HEK293 (cell line): ENCODE data around the gene SLC36A4.
"Not testable (repeated sequence)": the region's sequence is repeated elsewhere in the genome, so short reads cannot be mapped to it uniquely, and the experiment has no call there.

ENCODE experiments used
- CTCF ChIA-PET: fragments of 350-600 bp; formaldehyde crosslinking; extraction: SDS; loops from one replicate; lab custom pipeline; 2021; ENCODE audit warnings: antibody characterized with exemption; lab: Yijun Ruan, JAX
- POLR2A ChIA-PET: fragments of 300-600 bp; formaldehyde crosslinking; extraction: SDS; loops from one replicate; lab custom pipeline; 2020; ENCODE audit warnings: antibody characterized with exemption, inconsistent platforms; lab: Yijun Ruan, JAX
- H3K27ac ChIP-seq: fragments of 200-500 bp; sonication (Bioruptor generic); 2 replicates; pipeline ENCODE4 v1.5.1; 2014; ENCODE audit warnings: low read depth, low read length, control low read depth, inconsistent platforms; ENCODE audit errors: extremely low read depth
- H3K36me3 ChIP-seq, 2 experiments: fragments of 200-500 bp in 1 of 2; sonication (Bioruptor generic) in 1 of 2; 1 replicate in 1 of 2; 2 replicates in 1 of 2; pipeline ENCODE4 v1.5.1; 2014 to 2017; ENCODE audit warnings: inconsistent platforms in 2 of 2, low read length in 2 of 2; ENCODE audit not compliant: control insufficient read depth in 2 of 2, insufficient read depth in 1 of 2
- H3K4me1 ChIP-seq: fragments of 200-500 bp; sonication (Bioruptor generic); 2 replicates; pipeline ENCODE4 v1.5.1; 2014; ENCODE audit warnings: mild to moderate bottlenecking, low read length, inconsistent platforms; ENCODE audit not compliant: control insufficient read depth, insufficient read depth
- H3K4me3 ChIP-seq: 2 replicates; pipeline ENCODE4 v1.5.1; 2011; ENCODE audit warnings: low read depth, mild to moderate bottlenecking, control low read depth, low read length, moderate library complexity
- H3K9me3 ChIP-seq: fragments of 200-500 bp; sonication (Bioruptor generic); 2 replicates; pipeline ENCODE4 v1.5.1; 2014; ENCODE audit warnings: low read depth, low read length, inconsistent platforms; ENCODE audit not compliant: control insufficient read depth, insufficient read depth
- GLI2 ChIP-seq: fragments of 450-650 bp; formaldehyde crosslinking; IDR thresholded peaks from 2 replicates; pipeline ENCODE4; 2017; ENCODE audit warnings: missing biosample characterization, missing genetic modification characterization, low read depth, borderline replicate concordance
- HOXC10 ChIP-seq: sonication (generic); formaldehyde crosslinking; IDR thresholded peaks from 2 replicates; pipeline ENCODE4 v1.8.1; 2023; ENCODE audit warnings: mild to moderate bottlenecking, missing genetic modification reagents
- SETDB1 ChIP-seq: IDR thresholded peaks from one replicate; pipeline ENCODE4 v1.6.1; 2017; ENCODE audit warnings: mild to moderate bottlenecking, low read length, moderate library complexity, mixed read lengths; ENCODE audit not compliant: insufficient read length
- ZBTB17 ChIP-seq: fragments of 450-650 bp; formaldehyde crosslinking; IDR thresholded peaks from 2 replicates; pipeline ENCODE4 v1.5.1; 2016; ENCODE audit warnings: missing biosample characterization, missing genetic modification characterization
- ZBTB7A ChIP-seq: fragments of 450-650 bp; formaldehyde crosslinking; IDR thresholded peaks from 2 replicates; pipeline ENCODE4 v1.5.1; 2016; ENCODE audit warnings: low read depth, missing biosample characterization, missing genetic modification characterization
- ZIC2 ChIP-seq: fragments of 450-650 bp; formaldehyde crosslinking; IDR thresholded peaks from 2 replicates; pipeline ENCODE4 v1.5.1; 2016; ENCODE audit warnings: missing biosample characterization, missing genetic modification characterization
- ZNF132 ChIP-seq: fragments of 450-650 bp; formaldehyde crosslinking; IDR thresholded peaks from 2 replicates; pipeline ENCODE4 v1.5.1; 2017; ENCODE audit warnings: missing biosample characterization, missing genetic modification characterization, borderline replicate concordance
- ZNF214 ChIP-seq: fragments of 450-650 bp; formaldehyde crosslinking; IDR thresholded peaks from 2 replicates; pipeline ENCODE4 v1.5.1; 2017; ENCODE audit warnings: missing biosample characterization, mild to moderate bottlenecking, missing genetic modification characterization, borderline replicate concordance
- ZNF221 ChIP-seq: fragments of 450-650 bp; formaldehyde crosslinking; IDR thresholded peaks from 2 replicates; pipeline ENCODE4 v1.5.1; 2017; ENCODE audit warnings: missing biosample characterization, missing genetic modification characterization, borderline replicate concordance
- ZNF239 ChIP-seq: fragments of 450-650 bp; formaldehyde crosslinking; IDR thresholded peaks from 2 replicates; pipeline ENCODE4 v1.5.1; 2016; ENCODE audit warnings: missing biosample characterization, missing genetic modification characterization
- ZNF510 ChIP-seq: fragments of 450-650 bp; formaldehyde crosslinking; IDR thresholded peaks from 2 replicates; pipeline ENCODE4 v1.5.1; 2018; ENCODE audit warnings: mild to moderate bottlenecking, missing genetic modification characterization, missing biosample characterization; ENCODE audit not compliant: insufficient replicate concordance
- ZNF514 ChIP-seq: fragments of 450-650 bp; formaldehyde crosslinking; IDR thresholded peaks from 2 replicates; pipeline ENCODE4 v1.5.1; 2016; ENCODE audit warnings: missing biosample characterization, missing genetic modification characterization
- ZNF521 ChIP-seq: fragments of 450-650 bp; formaldehyde crosslinking; IDR thresholded peaks from 2 replicates; pipeline ENCODE4 v1.5.1; 2017; ENCODE audit warnings: missing biosample characterization, mild to moderate bottlenecking, missing genetic modification characterization
- ZNF677 ChIP-seq: fragments of 450-650 bp; IDR thresholded peaks from 2 replicates; pipeline ENCODE4 v1.5.0; 2018; ENCODE audit warnings: missing biosample characterization, mild to moderate bottlenecking, missing genetic modification characterization, moderate library complexity
- ZNF701 ChIP-seq: fragments of 450-650 bp; formaldehyde crosslinking; IDR thresholded peaks from 2 replicates; pipeline ENCODE4 v1.5.1; 2016; ENCODE audit warnings: missing biosample characterization, missing genetic modification characterization
- ZNF76 ChIP-seq: fragments of 450-650 bp; formaldehyde crosslinking; IDR thresholded peaks from 2 replicates; pipeline ENCODE4; 2016; ENCODE audit warnings: low read depth, missing biosample characterization, missing genetic modification characterization, borderline replicate concordance
- ZNF777 ChIP-seq: fragments of 450-650 bp; formaldehyde crosslinking; IDR thresholded peaks from 2 replicates; pipeline ENCODE4 v1.5.1; 2017; ENCODE audit warnings: missing biosample characterization, missing genetic modification characterization, borderline replicate concordance
- ZSCAN23 ChIP-seq: fragments of 450-650 bp; formaldehyde crosslinking; IDR thresholded peaks from 2 replicates; pipeline ENCODE4 v1.5.1; 2016; ENCODE audit warnings: missing biosample characterization, missing genetic modification characterization
- TF ChIP-seq, protein P1 (sequence below): IDR thresholded peaks from 2 replicates; pipeline ENCODE4 v1.6.1; 2011; ENCODE audit warnings: mild to moderate bottlenecking, low read depth, low read length, borderline replicate concordance
- TF ChIP-seq, protein P2 (sequence below): fragments of 450-650 bp; formaldehyde crosslinking; IDR thresholded peaks from 2 replicates; pipeline ENCODE4 v1.5.1; 2016; ENCODE audit warnings: missing biosample characterization, missing genetic modification characterization

SLC36A4 gene

DNA sequence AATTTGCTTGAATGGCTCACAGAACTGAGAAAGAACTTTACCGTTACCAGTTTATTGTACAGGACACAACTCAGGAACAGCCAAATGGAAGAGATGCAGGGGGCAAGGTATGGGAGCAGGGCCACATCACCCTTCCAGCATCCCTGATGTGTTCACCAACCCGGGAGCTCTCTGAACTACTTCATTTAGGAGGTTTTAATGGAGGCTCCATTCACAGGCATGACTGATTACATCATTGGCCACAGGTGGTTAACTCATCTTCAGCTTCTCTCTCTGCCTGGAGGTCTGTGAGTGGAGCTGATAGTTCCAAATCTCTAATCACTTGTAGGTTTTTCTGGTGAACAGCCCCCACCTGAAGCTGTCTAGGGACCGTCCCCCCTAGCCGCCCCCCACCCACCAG lies 83.5 kb downstream of the SLC36A4 start (continued):
- TF ChIP-seq ZNF76 (tag by site-specific recombination) (no peak), ZNF777 (tag by site-specific recombination) (no peak), ZNF221 (tag by site-specific recombination) (no peak), GLI2 (tag by site-specific recombination) (no peak), HOXC10 (CRISPR knock-in tag) (no peak), ZNF239 (tag by site-specific recombination) (no peak), ZNF132 (no peak), ZNF677 (tag by site-specific recombination) (no peak), SETDB1 (no peak)

DNA sequence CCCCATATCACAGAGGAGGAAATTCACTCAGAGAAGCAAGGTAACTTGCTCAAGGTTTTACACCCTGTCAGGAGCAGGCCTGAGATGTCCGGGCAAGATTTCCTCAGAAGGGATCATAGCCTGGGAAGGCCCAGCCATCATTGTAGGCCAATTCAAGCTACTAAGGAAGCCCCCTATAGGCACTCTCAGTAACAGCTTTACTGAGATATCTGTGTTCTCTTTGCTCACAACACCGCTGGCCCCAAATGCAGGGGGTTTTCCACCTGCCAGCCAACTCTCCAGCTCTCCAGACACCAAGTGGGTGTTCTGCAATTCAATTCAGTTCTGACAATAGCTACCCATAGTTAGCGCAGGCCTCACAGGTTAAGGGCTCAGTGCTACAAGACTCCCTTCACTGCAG lies 84.0 kb downstream of the SLC36A4 start:
- Histone ChIP-seq H3K27ac (no peak overlapping the region), H3K36me3 (no peaks in the 10 kb centered on the region), H3K4me1 (no peaks in the 10 kb centered on the region), H3K9me3 (no peaks in the 10 kb centered on the region), H3K4me3 (no peak overlapping the region)
- ChIA-PET POLR2A (no interaction called here), CTCF (interaction anchor here (0.6 kb wide), 2 partner anchors 111 to 171 kb away, joined by 3 read pairs; no protein-coding TSS in a partner anchor)
- TF ChIP-seq ZBTB17 (no peak), ZNF510 (tag by site-specific recombination) (no peak), ZNF514 (no peak), ZNF521 (tag by site-specific recombination) (no peak), ZNF701 (no peak), ZNF214 (tag by site-specific recombination) (no peak), ZIC2 (tag by site-specific recombination) (no peak), ZBTB7A (tag by site-specific recombination) (no peak), ZSCAN23 (no peak)
- TF ChIP-seq, protein P1, sequence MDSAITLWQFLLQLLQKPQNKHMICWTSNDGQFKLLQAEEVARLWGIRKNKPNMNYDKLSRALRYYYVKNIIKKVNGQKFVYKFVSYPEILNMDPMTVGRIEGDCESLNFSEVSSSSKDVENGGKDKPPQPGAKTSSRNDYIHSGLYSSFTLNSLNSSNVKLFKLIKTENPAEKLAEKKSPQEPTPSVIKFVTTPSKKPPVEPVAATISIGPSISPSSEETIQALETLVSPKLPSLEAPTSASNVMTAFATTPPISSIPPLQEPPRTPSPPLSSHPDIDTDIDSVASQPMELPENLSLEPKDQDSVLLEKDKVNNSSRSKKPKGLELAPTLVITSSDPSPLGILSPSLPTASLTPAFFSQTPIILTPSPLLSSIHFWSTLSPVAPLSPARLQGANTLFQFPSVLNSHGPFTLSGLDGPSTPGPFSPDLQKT, result no peak
- TF ChIP-seq, protein P2, sequence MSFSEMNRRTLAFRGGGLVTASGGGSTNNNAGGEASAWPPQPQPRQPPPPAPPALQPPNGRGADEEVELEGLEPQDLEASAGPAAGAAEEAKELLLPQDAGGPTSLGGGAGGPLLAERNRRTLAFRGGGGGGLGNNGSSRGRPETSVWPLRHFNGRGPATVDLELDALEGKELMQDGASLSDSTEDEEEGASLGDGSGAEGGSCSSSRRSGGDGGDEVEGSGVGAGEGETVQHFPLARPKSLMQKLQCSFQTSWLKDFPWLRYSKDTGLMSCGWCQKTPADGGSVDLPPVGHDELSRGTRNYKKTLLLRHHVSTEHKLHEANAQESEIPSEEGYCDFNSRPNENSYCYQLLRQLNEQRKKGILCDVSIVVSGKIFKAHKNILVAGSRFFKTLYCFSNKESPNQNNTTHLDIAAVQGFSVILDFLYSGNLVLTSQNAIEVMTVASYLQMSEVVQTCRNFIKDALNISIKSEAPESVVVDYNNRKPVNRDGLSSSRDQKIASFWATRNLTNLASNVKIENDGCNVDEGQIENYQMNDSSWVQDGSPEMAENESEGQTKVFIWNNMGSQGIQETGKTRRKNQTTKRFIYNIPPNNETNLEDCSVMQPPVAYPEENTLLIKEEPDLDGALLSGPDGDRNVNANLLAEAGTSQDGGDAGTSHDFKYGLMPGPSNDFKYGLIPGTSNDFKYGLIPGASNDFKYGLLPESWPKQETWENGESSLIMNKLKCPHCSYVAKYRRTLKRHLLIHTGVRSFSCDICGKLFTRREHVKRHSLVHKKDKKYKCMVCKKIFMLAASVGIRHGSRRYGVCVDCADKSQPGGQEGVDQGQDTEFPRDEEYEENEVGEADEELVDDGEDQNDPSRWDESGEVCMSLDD (tag by site-specific recombination), result no peak

DNA sequence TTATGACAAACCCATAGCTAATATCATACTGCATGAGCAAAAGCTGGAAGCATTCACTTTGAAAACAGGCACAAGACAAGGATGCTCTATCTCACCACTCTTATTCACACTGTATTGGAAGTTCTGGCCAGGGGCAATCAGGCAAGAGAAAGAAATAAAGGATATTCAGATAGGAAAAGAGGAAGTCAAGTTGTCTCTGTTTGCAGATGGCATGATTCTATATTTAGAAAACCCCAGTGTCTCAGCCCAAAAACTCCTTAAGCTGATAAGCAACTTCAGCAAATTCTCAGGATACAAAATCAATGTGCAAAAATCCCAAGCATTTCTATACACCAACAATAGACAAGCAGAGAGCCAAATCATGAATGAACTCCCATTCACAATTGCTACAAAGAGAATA lies 86.6 kb downstream of the SLC36A4 start:
- H3K36me3 ChIP-seq, H3K4me1 ChIP-seq, H3K27ac ChIP-seq, CTCF ChIA-PET, POLR2A ChIA-PET, H3K4me3 ChIP-seq, H3K9me3 ChIP-seq: not testable (repeated sequence)
